H1 (cell line): ENCODE results near the gene GPS1.

Experiments
- CBX5 ChIP-seq: fragments of 300-800, 300-1000 bp; sonication (generic); IDR thresholded peaks from 2 replicates; pipeline ENCODE4 v1.7.1; 2016; ENCODE audit warnings: antibody characterized with exemption, low read length, low read depth
- EGR1 ChIP-seq: IDR thresholded peaks from 2 replicates; pipeline ENCODE4 v1.6.1; 2011; ENCODE audit warnings: low read depth, low read length, borderline replicate concordance
- EP300 ChIP-seq, 2 experiments: IDR thresholded peaks; 1 replicate in 1 of 2; 2 replicates in 1 of 2; pipeline ENCODE4 v1.6.1; 2011 to 2012; ENCODE audit warnings: low read depth in 2 of 2, low read length in 2 of 2, mild to moderate bottlenecking in 2 of 2, borderline replicate concordance in 1 of 2, inconsistent platforms in 1 of 2, moderate library complexity in 1 of 2
- KDM1A ChIP-seq: fragments of 200-600, 300-600 bp; sonication (generic); IDR thresholded peaks from 2 replicates; pipeline ENCODE4 v1.7.1; 2016; ENCODE audit warnings: mild to moderate bottlenecking, low read length, borderline replicate concordance
- MAFK ChIP-seq: IDR thresholded peaks from 2 replicates; pipeline ENCODE4 v1.6.1; 2012; ENCODE audit warnings: low read depth, mild to moderate bottlenecking, improper control_type of control experiment, low read length
- POLR2A ChIP-seq, 2 experiments: IDR thresholded peaks; 1 replicate in 1 of 2; 2 replicates in 1 of 2; pipeline ENCODE4 v1.6.1; 2011; ENCODE audit warnings: low read depth in 2 of 2, low read length in 2 of 2, mild to moderate bottlenecking in 2 of 2; ENCODE audit errors: control extremely low read depth in 1 of 2
- RBBP5 ChIP-seq: IDR thresholded peaks from 2 replicates; pipeline ENCODE4 v1.7.1; 2012; ENCODE audit warnings: low read depth, mild to moderate bottlenecking, inconsistent platforms, low read length, moderate library complexity, borderline replicate concordance
- RFX5 ChIP-seq: IDR thresholded peaks from 2 replicates; pipeline ENCODE4 v1.6.1; 2011; ENCODE audit warnings: low read depth, low read length, improper control_type of control experiment, borderline replicate concordance
- SIX5 ChIP-seq: IDR thresholded peaks from 2 replicates; pipeline ENCODE4 v1.6.1; 2011; ENCODE audit warnings: mild to moderate bottlenecking, low read depth, low read length
- SUZ12 ChIP-seq: fragments of 200-600 bp; sonication (generic); IDR thresholded peaks from 2 replicates; pipeline ENCODE4 v1.6.1; 2012; ENCODE audit warnings: mild to moderate bottlenecking, inconsistent platforms, low read length, moderate library complexity, mixed read lengths
- TF ChIP-seq, protein P1 (sequence below), 3 experiments: IDR thresholded peaks; 1 replicate in 2 of 3; 2 replicates in 1 of 3; pipeline versions ENCODE4 v1.5.1 to v1.6.1; 2011; ENCODE audit warnings: low read length in 3 of 3, mild to moderate bottlenecking in 3 of 3, inconsistent platforms in 2 of 3, low read depth in 1 of 3, moderate library complexity in 1 of 3; ENCODE audit not compliant: insufficient read depth in 1 of 3; ENCODE audit errors: control extremely low read depth in 1 of 3

DNA sequence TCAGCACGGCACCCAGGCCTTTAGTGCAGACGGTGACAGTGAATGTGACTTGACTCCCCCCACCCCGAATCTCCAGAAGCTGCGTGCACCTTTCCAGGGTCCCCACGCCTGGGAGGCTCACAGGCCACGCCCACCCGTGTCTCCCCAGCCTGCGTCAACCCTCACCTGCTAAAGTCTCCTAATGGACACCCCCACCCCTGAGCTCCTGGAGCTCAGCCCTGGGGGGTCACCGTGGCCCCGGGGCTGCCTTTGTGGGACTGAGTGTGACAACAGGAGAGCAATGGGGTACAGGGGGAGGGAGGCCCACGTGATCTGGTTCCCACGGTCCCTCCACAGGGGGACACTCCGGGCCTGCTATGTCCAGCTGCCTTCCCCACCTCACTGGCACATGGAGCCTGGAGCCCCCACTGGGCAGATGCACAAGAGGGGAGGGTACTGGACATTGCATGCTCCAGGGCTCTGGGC is 53.8 kb downstream of the GPS1 start:
- TF ChIP-seq, protein P1, sequence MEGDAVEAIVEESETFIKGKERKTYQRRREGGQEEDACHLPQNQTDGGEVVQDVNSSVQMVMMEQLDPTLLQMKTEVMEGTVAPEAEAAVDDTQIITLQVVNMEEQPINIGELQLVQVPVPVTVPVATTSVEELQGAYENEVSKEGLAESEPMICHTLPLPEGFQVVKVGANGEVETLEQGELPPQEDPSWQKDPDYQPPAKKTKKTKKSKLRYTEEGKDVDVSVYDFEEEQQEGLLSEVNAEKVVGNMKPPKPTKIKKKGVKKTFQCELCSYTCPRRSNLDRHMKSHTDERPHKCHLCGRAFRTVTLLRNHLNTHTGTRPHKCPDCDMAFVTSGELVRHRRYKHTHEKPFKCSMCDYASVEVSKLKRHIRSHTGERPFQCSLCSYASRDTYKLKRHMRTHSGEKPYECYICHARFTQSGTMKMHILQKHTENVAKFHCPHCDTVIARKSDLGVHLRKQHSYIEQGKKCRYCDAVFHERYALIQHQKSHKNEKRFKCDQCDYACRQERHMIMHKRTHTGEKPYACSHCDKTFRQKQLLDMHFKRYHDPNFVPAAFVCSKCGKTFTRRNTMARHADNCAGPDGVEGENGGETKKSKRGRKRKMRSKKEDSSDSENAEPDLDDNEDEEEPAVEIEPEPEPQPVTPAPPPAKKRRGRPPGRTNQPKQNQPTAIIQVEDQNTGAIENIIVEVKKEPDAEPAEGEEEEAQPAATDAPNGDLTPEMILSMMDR (IDR thresholded peaks at IDR 0.05; ENCODE audit: control extremely low read depth in 1 of 3, insufficient read depth in 1 of 3, low read depth in 1 of 3, low read length in 3 of 3): no peak
- TF ChIP-seq KDM1A (no peak), SUZ12 (no peak), CBX5 (no peak), EGR1 (no peak), MAFK (no peak), POLR2A (IDR thresholded peaks at IDR 0.05; ENCODE audit: control extremely low read depth in 1 of 2, low read depth in 2 of 2, low read length in 2 of 2) (no peak), EP300 (IDR thresholded peaks at IDR 0.05; ENCODE audit: borderline replicate concordance in 1 of 2, low read depth in 2 of 2, low read length in 2 of 2) (no peak), SIX5 (no peak), RBBP5 (no peak), RFX5 (no peak)
